T-helper 2 cell (primary cell): ENCODE results near the gene ST6GALNAC3.
"Not testable (repeated sequence)": the region's sequence is repeated elsewhere in the genome, so short reads cannot be mapped to it uniquely, and the experiment has no call there.

ENCODE experiments used
- DNase-seq, 5 experiments: peaks; one replicate each; pipeline versions ENCODE4 v3.0.0 to v3.0.0-alpha.2; 2012 to 2022

Gene ST6GALNAC3

DNA sequence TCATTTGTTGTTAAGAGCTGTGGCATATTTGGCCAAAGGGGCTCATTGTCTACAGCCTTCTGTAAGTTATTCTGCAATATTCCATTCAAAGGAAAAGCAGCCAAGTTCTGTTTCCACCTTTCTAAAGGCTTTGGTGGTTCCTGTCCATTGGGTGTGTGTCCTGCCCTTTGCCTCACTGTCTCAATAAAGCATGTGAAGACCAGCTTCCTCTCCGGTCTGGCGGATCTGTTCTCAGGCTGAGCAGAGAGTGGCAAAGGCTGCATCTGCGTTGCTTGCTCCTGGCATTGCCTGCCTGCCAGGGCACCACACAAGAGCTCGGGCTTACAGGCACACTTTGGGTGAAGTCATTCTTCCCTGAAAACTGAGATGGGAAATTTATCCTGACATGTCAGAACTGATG is 34.9 kb downstream of the ST6GALNAC3 start:
- DNase-seq: no peak

DNA sequence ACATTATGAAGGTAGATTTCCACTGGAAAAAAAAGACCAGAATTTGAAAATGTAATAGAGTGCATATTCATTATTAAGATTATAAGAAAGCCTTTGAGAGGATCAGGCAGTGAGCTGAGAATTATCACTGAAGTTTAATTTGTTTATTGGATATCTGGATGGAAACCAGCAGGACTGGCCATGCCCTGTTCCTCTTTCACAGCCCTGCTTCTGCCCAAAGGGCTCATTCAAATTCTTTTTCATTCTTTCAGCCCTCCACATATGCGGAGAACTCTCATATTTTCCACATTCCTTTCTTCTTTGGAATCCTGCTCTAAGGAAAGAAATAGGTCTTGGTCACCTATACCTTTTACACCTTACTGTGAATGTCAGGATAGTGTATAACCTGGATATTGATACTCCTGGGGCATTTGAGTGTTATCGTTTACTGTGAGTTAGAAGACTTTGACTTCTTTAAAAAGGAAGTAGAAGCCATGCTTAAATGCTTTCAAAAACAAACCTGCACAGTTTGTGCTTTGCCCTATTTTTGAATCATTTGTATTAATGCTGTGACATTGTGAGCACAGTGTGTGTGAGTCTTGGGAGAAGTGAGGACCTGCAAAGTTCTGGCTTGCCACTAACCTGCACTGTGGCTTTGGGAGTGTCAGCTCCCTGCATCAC is 35.5 kb downstream of the ST6GALNAC3 start:
- no peak for DNase-seq

DNA sequence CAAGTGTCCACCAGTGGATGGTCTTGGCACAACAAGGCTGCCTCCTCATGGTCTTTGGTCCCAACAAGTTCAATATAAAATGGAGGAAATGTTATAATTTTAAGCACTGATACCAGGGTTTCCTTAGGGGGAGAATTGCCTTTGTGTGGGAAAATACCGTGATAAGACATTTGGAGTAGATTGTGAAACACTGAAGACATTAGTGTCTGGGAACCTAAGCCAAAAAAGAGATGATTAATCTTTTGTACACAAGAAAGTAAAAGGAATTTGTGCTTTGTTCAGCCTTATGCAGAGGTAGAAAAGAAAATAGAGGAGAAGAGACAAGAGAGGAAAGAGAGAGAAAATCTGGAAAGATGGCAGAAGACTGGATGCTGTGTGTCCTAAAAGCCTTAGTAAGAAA is 36.1 kb downstream of the ST6GALNAC3 start:
- no peak for DNase-seq

DNA sequence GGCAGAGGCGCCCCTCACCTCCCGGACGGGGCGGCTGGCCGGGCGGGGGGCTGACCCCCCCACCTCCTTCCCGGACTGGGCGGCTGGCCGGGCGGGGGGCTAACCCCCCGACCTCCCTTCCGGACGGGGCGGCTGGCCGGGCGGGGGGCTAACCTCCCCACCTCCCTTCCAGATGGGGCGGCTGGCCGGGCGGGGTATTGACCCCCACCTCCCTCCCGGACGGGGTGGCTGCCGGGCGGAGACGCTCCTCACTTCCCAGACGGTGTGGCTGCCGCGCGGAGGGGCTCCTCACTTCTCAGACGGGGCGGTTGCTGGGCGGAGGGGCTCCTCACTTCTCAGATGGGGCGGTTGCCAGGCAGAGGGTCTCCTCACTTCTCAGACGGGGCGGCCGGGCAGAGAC is 37.8 kb downstream of the ST6GALNAC3 start:
- DNase-seq: not testable (repeated sequence)

DNA sequence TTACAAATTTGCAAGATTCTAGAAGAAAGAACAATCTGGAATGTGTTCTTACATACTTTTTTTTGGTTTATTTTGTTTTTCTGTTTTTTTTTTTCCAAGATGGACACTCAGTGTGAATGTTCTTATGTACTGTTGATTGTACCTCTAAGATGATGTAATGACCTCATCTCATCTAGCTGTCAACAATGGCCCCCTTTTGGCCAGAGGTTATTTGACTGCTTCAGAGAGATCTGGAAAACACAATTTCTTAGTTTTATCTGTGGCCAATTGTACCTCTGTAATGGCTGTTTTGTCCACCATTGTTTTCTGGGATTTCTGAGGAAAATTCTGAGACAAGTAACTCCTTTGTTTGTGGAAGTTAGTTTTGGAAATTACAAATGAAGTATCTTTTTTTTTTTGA is 38.9 kb downstream of the ST6GALNAC3 start:
- DNase-seq: no peak

DNA sequence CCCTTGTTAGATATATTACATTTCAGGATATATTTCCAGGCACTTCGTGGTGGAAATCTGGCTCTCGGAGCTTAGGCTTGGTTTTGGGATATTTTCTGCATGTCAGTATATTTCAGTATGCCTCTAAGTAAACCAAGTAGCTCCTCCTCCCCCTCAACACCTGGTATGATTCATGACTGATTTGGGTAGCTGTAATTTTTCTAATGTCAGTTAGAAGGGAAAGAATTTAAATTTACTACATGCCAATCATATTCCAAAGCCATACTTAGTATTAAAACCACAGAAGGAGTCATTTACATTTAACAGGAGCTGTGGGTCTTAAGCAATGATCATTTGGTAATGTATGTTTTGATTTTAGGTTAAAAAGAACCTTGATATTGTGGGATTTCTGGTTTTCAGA is 40.6 kb downstream of the ST6GALNAC3 start:
- no peak for DNase-seq

DNA sequence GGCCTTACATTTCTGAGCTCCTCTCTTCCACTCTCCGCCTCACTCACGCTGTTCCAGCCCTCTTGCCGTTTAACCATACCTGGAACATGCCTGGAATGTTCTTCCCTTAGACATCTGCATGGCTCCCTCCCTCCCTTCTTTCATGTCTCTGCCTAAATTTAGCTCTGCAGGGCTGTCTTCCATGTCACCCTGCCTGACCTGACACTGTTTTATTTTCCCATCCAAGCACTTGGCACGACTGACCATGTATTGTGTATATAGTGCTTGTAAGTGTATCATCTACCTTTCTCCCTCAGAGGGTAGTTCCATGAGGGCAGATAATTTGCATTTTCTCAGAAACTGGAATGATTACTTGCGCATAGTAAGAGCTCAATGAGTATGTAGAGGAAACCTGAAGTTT is 47.3 kb downstream of the ST6GALNAC3 start:
- DNase-seq: no peak

DNA sequence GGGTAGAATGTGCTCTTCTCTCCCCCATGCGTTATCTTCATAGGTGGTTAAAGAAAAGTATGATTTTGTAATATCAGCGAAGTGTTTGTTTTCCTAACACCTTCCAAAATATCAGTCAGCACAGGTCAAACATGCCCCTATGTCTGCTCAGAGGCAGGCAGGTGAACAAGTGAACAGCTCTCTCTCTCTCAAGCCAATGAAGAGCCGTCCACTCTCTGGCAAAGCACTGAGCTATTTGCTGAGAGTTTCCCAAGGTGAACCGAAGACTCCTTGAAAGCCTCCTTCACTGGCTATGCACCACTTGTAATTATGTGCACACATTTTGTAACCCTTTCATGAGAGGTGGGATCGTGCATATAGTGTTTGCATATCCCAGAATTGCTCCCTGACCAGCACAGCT is 47.7 kb downstream of the ST6GALNAC3 start:
- no peak for DNase-seq

DNA sequence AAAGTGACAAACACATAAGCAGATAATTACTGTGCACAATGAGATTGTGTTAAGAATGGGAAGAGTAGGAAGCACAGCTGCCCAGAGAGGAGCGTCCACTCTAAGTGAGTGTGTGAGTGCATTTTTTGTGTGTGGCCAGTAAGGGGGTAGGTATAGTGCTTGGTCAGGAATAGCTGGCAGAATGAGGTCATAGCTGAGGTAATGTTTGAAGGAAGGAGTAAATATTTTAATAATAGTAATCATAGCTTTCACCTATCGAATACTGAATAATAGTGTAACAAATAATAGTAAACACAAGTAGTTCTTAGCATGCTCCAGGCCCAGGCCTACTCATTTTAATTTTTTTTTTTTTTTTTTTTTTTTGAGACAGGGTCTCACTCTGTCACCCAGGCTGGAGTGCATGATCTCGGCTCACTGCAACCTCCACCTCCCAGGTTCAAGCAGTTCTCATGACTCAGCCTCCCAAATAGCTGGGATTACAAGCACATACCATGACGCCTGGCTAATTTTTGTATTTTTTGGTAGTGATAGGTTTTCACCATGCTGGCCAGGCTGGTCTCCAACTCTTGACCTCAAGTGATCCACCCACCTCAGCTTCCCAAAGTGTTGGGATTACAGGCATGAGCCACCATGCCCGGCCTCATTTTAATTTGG is 49.0 kb downstream of the ST6GALNAC3 start:
- not testable (repeated sequence) for DNase-seq

DNA sequence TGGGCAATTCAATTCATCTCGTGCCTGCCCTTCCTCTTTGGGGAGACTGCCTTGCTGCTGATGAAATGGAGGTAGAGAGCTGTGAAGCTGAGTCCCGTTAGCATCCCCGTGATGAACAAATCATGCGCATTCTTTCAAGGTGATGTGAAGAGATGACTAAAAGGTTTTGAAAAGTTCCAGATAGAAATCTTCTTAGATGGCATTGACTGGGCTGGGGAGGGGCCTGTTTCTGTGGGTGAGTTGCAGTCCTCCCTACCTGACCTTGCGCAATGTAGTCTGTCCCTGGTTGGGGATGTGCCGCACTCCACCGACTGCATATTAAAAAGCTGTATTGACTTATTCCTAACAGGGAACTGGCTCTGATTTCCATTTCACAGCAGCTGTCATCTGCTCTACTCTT is 49.6 kb downstream of the ST6GALNAC3 start:
- no peak for DNase-seq

DNA sequence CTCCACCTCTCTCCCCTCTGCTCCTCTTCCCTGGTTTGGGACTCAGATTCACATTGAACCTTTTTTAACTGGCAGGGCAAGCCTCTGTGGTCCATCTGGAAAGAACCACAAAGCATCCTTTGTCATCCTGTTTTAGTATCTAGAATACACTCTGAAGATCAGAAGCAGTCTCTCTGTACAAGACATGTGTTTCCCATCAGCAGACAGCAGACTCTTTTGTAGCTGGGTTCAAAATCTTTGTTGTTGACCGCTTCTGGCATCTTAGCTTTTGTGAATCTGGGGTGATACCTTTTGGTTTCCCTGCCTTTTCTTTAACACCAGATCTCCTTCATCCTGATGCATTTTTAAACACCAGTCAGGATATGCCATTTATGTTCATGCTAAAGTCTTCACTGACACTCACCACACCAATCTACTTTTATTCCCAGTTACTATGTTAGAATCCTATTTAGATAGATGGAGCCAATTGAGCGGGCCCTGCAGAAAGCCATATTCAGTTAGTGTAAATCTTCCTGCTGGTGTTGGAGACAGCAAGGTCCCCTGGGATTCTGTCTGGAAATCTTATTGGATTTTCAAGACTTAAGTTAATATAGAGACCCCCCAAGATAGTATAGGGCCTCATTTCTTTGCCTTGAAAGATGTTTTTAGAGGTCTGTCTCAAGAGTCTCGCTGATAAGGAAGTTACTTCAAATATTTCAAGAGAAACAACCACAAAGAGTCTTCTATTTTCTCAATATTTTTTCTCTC is 51.1 kb downstream of the ST6GALNAC3 start:
- DNase-seq: no peak

DNA sequence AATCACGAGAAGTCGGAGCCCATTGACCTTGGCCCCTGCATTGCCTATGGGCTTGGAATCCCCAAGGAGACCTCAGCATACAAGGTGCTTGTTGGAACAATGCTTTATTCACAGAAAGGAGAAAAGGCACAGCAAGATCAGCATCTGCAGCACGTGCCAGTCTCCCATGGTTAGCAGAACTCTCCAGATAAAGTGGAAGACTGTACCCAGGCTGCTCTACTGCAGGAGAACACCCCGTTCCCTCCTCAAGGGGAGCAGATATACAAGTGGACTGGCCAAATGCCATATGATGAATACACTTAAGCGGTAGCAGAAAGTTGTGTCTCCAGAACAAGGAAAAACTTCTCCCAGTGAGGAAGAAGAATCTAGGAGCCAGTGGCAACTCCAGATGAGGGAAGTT is 53.5 kb downstream of the ST6GALNAC3 start:
- DNase-seq: no peak

DNA sequence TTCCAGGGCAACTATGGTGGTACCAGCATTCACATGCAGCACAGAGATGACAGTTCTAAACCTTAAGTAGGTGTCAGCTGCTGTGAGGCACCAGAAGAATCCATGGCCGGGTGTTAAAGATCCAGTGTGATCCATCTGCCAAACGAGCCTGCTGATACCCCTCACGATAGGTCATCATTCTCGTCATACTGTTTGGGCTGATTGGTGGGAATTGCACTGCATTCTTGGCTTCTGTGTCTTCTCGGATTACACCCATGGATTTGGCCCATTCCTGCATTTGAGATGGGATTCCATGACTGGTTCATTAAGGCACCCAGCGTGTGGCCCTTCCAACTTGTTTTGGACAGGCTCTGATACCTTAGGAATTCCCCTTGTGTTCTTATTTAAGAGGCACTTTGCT is 55.2 kb downstream of the ST6GALNAC3 start:
- DNase-seq: no peak

DNA sequence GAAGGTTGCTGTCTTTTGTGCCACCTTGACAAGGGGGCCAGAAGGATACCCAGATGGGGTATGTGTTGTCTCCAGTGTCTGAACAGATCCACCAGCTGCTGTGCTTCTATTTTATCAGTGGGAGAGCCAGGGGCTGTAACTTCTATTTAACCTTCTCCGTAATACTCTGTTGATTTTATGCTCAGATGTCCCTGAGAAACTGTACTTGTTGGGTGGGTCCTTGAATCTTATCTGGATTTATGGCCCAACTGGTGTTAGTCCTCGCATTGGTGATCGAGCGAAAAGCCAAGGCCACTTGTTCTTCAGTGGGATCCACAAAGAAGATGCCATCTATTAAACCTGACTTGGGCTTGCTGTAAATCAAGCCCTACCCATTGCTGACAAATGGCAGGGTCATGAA is 56.4 kb downstream of the ST6GALNAC3 start:
- DNase-seq: no peak

DNA sequence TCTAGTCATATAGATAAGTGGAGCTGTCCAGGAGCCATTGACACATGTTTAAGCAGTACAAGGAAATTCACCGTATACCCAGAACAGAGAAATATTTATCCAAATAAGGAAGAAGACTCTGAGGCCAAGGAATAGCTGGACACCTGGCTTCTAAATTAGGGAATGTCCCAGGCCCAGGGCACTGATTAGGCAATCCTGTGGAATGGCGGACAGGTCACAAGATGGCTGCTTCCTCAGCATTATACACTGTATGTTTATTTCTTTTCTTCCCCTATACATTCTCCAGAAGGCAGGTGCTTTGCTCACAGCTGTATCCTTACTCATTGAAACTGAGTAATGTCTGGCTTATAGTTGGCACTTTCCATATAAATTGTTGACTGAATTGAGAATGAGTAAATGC is 59.4 kb downstream of the ST6GALNAC3 start:
- no peak for DNase-seq

DNA sequence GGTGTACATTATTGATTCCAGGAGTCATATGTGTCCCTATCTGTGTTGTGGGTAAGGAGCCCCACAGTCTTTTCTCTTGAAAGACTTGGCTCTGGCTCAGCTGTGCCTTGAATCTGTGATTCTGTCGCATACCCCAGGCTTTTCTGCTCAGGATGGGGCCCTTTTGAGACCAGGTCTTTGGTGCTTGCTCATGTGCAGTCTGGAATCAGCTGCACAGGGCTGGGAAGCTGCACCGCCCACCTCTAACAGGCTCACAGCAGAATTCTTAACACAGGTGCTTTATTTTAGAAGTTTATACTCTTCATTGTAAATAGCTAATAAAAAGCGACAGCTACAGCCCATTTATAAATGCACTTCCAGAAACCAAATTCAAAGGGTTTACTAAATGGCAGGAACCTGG is 61.3 kb downstream of the ST6GALNAC3 start:
- DNase-seq: no peak

DNA sequence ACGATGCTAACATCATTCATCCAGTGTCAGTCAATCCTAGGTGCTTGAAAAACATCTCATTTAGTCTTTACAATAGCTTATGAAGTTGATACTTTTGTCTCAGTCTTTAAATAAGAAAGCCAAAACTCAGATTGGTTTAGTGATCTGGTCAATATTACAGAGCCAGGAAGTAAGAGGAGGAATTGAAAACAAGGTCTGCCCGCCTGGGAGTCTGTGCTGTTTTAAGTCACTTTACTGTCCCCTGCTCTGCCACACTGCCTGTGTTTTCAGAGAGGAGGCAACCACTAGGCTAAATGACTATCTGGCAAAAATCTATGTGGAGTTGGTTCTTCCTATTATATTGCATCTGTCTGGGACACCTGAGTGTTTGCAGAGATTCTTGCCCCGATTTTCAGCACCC is 62.3 kb downstream of the ST6GALNAC3 start:
- no peak for DNase-seq

DNA sequence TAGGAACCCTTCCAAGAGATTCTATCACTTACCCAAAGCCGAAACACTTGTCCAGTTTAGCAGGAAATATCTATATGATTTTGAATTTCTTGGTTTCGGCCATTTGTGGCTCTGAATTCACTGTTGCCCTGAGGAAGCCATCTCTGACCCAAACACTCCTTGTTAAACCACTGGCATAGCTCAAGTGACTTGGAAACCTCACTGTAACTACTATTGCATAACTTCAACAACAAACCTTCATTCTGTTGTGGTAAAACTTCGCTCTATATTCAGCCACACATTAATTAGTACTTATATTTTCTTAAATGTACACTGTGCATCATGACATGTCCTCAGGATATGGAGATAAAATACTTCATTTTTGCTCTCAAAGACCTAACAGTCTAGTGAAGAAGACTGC is 63.2 kb downstream of the ST6GALNAC3 start:
- DNase-seq: no peak

DNA sequence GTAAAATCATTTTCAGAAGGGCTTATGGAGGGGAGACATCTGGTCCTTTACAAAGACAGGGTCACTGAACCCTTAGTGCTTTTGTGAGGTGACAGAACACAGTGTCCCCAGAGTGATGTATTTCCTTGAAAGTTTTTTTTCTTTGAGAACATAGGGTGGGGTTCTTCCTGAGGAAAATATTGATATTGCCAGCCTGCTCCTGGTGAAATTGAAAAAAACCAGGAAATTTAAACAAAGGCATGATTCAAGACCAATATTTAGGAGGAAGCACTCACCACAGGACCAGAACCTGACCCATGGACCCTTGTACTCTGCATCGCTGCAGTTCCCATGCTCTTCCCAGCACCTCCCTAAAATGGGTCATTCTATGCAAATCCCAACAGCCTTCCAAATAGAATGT is 63.7 kb downstream of the ST6GALNAC3 start:
- DNase-seq: no peak

DNA sequence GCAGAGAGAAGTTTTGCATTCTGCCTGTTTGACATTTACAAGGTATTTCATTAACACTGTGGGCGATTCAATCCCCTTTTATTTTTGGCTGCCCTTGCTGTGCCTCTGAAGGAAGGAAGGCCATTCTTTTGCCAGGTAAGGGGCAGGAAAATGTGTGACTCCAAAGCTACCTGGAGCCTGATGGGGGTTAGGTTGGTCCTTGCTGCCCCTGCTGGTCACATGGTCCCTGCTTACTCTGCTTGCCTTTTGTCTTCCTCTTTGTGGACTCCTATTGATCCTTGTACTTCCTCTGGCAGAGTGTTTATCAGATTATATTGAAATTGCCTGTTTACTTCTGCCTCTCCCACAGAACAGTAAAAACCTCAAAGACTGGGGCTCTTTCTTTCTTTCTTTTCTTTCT is 65.7 kb downstream of the ST6GALNAC3 start:
- no peak for DNase-seq

DNA sequence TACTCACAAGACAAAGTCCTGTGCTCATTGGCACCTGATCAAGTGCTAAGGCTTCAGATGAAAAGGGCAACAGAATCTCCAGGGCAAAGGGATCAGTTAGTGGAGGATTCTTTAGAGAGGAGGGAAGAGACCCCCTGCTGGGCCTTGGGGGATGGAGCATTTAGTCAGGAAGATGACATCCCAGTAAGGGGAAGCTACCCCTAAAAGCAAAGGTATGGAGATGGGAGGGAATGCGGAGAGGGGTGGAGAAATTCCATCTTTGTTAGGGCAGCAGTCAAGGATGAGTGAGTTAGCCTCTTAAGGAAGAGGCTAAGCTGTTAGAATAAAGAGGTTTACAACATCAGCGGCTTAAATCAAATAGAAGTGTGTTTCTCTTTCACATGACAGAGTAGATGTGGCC is 67.4 kb downstream of the ST6GALNAC3 start:
- DNase-seq: no peak

DNA sequence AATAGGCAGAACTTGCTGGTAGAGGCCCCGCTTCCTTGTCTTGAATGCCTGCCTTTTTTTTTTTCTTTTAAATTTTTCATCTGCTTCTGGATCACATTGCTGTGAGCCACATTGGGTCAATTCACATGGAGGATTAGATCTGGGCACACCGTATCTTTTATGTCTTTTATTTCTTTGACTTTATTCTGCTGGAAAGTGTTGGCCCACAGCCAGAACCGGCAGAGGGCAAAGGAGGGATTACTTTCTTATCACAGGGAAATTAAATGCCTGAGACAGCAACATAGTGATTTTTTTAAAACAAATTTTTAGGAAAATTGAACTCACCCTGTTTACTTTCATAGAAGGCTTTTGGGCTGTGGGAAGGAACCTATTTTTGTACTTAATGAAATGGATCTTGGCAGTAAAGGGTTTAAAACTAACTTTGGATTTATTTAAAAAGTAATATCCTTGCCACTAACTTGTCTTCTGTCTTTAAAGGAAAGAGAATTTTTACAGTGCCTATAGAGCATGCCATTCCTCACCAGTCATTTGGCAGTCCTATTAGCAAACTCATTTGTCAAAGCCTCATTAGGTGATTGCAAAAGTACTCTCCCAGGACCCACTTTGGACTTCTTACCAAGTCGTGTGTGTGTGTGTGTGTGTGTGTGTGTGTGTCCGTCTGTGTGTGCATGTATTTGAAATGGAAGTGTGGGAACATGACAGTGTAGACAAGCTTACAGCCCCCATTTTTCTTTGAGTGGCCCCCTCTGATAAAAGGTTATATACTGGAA is 68.4 kb downstream of the ST6GALNAC3 start:
- no peak for DNase-seq

DNA sequence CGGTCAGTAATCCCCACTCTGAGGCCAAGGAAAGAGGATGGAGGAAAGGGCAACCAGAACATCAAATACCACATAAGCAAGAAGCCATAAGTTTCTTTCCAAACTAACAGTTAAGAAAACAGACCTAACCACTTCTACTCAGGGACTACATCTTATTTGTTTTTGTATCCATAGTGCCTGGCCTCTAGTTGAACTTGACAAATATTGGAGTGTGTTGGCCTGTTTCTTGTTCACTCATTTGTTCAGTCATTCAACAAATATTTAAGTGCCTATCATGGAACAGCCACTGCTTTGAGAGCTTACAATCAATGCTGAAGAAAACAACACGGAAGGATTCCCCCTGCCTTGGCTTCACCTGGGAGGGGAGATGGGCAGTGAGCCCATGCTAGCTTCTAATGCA is 69.7 kb downstream of the ST6GALNAC3 start:
- no peak for DNase-seq
